PC-3 (cell line): ENCODE data around the gene C1orf21.

Experiments used
- EZH2 ChIP-seq: fragments of 300-600 bp; sonication (generic); IDR thresholded peaks from one replicate; pipeline ENCODE4 v1.6.1; 2017; ENCODE audit warnings: antibody characterized with exemption, mild to moderate bottlenecking, low read length; ENCODE audit not compliant: unreplicated experiment
- EZH2phosphoT487 ChIP-seq: fragments of 300-600 bp; sonication (generic); IDR thresholded peaks from 2 replicates; pipeline ENCODE4 v1.6.1; 2018; ENCODE audit warnings: mild to moderate bottlenecking, antibody characterized with exemption, low read length, borderline replicate concordance
- TF ChIP-seq, protein P1 (sequence below): fragments of 300-600 bp; sonication (generic); conservative IDR thresholded peaks from 2 replicates; pipeline ENCODE4 v1.5.1; 2017; ENCODE audit warnings: antibody characterized with exemption, low read depth, mild to moderate bottlenecking, low read length

- TF ChIP-seq, protein P1, sequence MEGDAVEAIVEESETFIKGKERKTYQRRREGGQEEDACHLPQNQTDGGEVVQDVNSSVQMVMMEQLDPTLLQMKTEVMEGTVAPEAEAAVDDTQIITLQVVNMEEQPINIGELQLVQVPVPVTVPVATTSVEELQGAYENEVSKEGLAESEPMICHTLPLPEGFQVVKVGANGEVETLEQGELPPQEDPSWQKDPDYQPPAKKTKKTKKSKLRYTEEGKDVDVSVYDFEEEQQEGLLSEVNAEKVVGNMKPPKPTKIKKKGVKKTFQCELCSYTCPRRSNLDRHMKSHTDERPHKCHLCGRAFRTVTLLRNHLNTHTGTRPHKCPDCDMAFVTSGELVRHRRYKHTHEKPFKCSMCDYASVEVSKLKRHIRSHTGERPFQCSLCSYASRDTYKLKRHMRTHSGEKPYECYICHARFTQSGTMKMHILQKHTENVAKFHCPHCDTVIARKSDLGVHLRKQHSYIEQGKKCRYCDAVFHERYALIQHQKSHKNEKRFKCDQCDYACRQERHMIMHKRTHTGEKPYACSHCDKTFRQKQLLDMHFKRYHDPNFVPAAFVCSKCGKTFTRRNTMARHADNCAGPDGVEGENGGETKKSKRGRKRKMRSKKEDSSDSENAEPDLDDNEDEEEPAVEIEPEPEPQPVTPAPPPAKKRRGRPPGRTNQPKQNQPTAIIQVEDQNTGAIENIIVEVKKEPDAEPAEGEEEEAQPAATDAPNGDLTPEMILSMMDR = no peak
- TF ChIP-seq EZH2phosphoT487 = no peak
- no peak for TF ChIP-seq EZH2
Measured at GRCh38 chr1:184514447-184514846, 127.6 kb downstream of the C1orf21 start.
